ENCODE results near the gene PODXL2.

DNA sequence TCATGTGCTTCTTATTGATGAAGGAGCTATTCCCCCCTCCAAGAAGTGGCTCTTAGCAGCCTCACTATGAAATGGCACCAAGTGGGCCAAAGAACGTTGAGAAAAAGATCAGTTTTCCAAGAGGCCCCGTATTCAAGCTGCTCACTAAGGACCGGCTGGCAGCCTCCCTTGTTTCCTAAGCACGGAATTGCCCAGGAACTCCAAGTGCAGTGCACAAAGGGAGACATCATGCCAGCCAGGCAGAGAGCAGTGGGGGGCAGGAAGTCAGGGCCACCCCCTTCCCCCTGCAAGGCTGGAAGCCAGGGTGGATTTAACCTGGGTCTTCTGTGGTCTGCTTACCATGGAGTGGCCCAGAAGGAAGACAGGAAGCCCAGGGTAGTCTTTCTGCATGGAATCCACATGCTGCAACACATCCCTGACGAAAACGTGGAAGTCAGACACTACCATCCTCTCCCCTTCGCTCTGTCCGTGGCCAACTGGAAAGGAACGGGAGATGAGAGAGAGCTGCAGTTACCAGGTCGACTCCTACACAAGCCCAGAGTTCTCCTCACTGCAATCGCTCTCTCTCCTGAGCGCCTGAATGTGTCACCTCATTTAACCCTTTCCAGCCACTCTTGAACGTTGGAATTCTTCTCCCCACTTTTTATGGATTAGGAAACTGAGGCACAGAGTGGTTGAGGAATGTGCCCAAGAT is 93.3 kb downstream of the PODXL2 start:
- no peak for TF ChIP-seq ELF4 (IDR thresholded peaks at IDR 0.05)
- TF ChIP-seq SP1 (IDR thresholded peaks at IDR 0.05), result no peak
- TF ChIP-seq TARDBP (IDR thresholded peaks at IDR 0.05), result no peak
- TF ChIP-seq ARNT (IDR thresholded peaks at IDR 0.05), result no peak
- no peak for TF ChIP-seq FOXK2 (IDR thresholded peaks at IDR 0.05)
- no peak for TF ChIP-seq BHLHE40 (IDR thresholded peaks at IDR 0.05; ENCODE audit: borderline replicate concordance)
- TF ChIP-seq CTBP1 (IDR thresholded peaks at IDR 0.05; ENCODE audit: borderline replicate concordance), result no peak
- TF ChIP-seq NFRKB (IDR thresholded peaks at IDR 0.05), result no peak
